GM18907 (cell line): ENCODE data around the gene SPDYE2.
"Not testable (repeated sequence)": the region's sequence is repeated elsewhere in the genome, so short reads cannot be mapped to it uniquely, and the experiment has no call there.

Experiments
- ATAC-seq: cut with Tn5 transposase; IDR thresholded peaks from one replicate; pipeline ENCODE4 v1.9.1; 2021; ENCODE audit warnings: mild to moderate bottlenecking, moderate library complexity; ENCODE audit not compliant: unreplicated experiment

The SPDYE2 gene

GRCh38 chr7:102550808-102551422 is at the start of gene SPDYE2:
SPDYE2 (plus strand) TSS chr7:102551226; CDS start chr7:102553256, 2,030 bp downstream.
- ATAC-seq: not testable (repeated sequence)

DNA sequence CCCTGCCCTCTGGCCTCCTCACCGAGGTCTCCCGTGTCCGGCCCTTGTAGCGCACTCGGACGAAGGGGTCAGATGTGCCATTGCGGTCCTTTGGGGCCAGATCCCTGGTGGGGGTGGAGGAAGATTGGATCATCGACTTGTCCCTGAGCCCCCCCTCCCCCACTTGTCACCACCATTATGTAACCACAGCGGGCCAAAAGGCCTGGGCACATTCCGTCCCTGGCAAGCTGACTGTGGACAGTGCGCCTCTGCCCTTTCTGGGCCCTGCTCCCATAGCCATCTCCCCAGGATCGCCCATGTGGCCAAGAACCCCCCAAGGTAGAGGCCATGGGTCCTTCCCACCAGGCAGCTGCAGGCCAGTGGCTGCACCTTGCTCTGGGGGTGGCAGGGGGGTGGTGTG is 47.9 kb upstream of the SPDYE2 start:
- not testable (repeated sequence) for ATAC-seq

DNA sequence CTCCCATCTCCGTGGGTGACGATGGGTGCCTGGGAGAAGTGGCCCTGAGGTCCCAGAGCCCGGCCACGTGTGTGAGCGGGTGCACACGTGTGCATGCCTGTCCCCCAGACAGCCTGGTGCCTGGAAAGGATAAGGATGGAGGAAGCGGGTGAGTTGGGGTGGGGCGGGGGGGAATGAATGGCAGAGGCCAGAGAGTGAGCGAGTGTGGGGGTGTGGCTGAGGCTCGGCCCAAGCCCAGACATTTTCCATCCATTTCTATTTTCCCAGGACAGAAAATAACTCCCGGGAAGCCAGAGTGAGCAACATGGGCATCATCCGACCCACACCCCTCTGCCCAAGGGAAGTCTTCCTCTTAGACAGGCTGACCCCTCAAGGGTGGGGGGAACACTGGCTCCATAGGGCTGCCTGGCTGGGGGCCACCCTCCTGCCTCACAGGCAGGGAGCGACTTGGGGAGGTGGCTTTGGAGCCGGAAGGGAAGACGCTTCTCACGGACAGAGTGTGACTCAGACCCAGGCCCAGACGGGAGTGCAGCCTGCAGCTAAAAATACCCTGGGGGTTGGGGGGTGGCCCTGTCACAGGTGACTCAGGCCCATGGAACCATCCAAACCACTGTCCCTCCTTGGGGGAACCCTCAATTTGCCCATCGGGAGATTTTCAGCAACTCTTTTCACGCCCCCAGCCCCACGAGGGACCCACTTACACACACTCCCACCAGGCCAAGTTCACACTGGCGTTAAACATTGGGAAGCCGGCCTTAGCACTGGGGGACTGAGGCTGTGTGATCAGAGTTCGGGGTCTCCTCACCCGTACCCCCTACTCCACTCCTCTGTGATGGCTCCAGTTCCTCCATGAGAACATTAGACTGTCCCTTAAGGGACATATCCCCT is 45.5 kb upstream of the SPDYE2 start:
- not testable (repeated sequence) for ATAC-seq

GRCh38 chr7:102507410-102508088 is 43.5 kb upstream of the SPDYE2 start:
- not testable (repeated sequence) for ATAC-seq

DNA sequence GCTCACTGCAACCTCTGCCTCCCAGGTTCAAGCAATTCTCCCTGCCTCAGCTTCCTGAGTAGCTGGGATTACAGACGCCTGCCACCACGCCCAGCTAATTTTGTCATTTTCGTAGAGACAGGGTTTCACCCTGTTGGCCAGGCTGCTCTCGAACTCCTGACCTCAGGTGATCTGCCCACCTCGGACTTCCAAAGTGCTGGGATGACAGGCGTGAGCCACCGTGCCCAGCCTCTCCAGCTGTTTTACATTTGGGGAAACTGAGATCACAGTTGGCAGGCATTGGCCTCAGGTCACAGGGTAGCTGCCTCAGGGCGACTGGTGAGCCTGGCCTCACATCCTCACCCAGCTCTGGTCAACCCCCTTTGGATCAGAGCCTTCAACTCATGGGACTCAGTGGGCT is 40.5 kb upstream of the SPDYE2 start:
- not testable (repeated sequence) for ATAC-seq

DNA sequence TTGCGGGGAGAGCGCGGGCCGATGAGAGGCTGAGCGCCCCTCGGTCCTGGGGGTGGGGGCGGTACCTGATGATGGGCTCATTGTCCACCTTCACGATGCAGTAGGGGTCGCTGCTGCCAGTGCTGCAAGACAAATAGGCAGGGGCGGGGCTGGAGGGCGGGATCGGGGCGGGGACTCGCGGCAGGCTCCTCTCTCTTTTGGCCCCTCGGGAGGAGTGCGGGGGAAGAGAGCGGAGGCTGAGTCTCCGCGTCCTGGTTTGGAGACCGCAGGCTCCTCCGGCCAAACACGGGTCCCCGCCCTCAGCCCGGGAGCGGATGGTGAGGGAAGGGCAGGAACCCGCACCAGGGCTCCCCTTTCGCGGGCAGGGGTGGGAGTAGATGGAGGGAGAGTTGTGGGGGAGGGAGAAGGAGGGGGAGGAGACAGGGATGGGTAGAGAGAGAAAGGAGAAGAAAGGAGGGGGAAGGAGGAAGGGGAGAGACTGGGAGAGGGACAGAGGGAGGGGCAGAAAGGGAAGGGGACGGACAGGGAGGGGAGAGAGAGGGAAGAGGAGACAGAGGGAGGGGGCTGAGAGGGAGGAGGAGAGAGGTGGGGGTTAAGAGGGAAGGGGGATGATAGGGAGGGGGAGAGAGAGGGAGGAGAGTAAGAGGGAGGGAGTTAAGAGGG is 39.0 kb upstream of the SPDYE2 start:
- peak; percentile 34 for ATAC-seq

DNA sequence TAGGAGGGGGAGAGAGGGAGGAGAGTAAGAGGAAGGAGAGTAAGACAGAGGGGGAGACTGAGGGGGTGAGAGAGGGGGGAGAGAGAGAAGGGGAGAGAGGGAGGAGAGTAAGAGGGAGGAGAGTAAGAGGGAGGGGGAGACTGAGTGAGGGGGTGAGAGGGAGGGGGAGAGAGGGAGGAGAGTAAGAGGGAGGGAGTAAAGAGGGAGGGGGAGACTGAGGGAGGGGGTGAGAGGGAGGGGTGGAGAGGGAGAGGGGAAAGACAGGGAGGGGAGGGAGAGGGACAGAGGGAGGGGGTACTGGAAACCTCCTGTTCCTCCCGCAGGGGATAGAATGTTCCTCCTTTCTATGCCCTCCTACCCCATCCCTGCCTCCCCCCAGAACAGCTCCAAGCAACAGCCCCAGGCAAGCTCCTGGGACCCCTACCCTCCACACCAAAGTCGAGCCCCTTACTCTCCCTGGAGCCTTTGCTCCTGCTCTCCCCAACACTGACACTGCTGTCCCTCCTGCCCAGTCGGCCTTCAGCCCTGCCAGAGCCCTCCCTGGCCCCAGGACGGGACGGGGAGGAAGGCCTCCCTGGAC is 38.3 kb upstream of the SPDYE2 start:
- not testable (repeated sequence) for ATAC-seq

DNA sequence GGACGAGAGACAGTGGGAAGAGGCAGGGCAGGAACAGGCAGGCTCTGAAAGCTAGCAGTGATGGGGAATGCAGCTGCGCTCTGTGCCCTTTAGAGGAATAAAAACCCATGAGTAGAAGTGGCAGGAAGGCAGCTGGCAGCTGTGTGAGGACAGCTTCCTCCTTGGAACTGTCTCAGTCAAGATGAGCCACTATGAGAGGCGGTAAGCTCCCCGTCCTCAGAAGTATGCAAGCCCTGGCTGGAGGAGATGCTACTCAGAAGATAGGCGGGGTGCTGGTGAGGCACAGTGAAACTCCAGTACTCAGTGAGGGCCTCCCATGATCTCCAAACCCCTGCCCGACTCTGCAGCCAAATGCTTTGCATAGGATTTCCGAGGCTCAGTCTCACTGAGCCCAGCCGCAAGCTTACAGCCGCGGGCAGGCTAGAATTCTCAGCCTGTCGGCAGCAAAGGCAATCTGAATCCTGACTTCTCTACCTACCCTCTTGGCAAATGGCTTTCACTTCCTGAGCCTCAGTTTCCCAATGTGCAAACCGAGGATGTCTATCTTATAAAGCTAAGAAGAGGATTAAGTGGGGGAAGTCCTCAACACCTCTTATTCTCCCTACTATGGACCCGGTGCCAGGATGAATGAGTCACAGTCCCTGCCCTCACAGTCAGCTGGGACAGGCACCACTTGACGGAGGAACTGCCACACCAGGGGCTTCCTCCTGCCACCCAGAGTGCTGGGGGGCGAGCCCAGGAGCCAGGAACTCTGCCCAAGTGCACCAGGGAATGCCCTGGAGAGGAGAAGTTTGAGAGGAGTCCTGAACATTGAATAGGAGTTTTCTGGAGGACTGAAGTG is 35.9 kb upstream of the SPDYE2 start:
- ATAC-seq: peak; percentile 72

DNA sequence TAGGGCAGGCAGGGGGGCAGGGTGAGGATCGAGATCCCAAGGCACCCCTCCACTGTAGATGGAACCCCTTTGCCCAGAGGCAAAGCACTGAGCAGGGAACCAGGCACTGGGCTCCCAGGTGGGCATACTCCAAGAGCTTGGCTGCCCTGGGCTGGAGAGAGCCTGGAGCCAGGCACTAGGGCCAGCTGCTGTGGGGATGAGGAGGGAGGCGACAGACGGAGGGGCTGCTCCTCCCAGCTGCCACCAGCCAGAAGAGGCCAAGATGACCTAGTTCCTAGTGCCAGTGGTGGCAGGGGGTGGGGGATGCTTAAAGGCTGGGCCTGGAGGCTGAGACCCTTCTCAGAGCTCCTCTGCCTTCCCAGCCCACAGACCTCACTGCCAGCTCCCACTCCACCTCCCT is 35.1 kb upstream of the SPDYE2 start:
- ATAC-seq: peak; percentile 2

DNA sequence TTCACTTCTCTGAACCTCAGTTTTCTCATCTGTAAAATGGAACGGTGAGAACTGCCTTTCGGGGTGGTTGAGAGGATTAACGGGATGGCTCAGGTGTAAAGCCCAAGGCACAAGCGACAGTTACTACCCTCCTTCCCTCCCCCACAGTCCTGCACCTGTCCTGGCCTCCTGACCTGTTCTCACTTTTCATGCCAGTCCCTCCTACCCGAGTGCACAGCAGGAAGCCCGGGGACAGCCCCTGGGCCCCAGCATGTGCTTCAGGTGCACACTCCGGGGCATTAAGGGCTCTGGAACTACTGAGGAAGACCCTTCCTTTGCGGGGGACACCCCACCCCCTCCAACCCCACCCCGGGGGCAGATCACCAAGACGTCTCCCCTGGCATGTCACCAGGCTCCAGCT is 34.1 kb upstream of the SPDYE2 start:
- ATAC-seq: not testable (repeated sequence)

DNA sequence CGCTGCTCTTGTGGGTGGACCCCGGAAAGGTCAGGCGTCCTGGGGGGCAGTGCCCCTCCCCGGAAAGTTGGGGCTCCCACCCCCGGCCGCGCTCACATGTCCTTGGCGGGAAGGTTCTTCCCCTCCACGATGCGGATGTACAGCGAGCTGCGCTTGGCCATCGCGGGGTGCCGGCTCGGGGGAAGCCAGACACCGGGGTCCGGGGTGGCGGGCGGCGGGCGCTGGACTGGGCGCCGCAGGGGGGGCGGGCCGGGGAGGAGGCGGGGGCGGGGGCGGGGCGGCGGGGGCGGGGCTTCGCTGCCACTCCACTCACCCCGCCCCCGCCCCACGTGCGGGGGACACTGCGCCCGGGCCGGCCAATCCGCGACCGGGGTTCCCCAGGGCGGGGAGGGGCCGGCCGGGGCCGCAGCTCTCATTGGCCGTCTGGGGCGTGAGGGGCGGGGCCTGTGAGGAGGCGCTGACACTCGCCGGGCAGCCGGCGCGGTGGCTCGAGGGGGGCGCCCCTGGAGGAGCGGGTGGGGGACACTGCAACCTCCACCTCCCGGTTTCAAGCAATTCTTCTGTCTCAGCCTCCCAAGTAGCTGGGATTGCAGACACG is 33.4 kb upstream of the SPDYE2 start, which contains the start of gene RASA4B:
Gene RASA4B, minus strand, starts transcription at position 228 of the 598 bp plus-strand sequence. Its CDS starts 67 bp downstream, at position 161.
- ATAC-seq: peak; percentile 57

GRCh38 chr7:102520797-102521196 is 30.2 kb upstream of the SPDYE2 start:
- not testable (repeated sequence) for ATAC-seq

DNA sequence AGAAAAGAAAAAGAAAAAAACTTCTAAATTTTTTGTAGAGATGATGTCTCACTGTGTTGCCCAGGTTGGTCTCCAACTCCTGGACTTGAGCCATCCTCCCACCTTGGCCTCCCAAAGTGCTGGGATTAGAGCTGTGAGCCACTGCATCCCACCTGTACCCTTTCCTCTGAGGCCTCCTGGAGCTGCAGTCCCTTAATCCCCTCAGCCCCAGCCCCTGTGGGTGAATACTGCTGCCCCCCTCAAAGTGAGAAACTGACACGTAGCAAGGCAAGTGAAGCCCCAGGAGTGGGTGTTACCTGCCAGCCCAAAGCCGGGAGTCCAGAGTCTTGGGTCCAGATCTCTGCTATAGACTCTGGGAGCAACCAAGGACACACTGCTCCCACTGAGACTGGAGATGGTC is 26.2 kb upstream of the SPDYE2 start:
- ATAC-seq: not testable (repeated sequence)

DNA sequence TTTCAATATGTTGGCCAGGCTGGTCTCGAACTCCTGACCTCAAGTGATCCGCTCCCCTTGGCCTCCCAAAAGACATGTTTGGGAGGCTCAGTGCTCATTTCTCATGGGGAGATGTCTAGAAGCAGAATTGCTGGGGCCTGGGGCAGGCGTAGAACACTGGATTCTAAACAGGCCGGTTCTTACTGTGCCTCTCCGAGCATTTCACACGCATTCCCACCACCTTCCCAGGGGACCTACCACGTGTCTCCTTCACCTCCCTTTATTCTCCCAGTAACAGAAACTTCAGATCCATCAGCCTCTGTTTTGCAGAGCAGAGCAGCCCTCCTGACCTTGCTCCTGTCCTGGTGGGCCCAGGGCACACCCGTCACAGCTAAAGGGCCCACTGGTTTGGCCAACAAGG is 23.8 kb upstream of the SPDYE2 start:
- ATAC-seq: not testable (repeated sequence)

DNA sequence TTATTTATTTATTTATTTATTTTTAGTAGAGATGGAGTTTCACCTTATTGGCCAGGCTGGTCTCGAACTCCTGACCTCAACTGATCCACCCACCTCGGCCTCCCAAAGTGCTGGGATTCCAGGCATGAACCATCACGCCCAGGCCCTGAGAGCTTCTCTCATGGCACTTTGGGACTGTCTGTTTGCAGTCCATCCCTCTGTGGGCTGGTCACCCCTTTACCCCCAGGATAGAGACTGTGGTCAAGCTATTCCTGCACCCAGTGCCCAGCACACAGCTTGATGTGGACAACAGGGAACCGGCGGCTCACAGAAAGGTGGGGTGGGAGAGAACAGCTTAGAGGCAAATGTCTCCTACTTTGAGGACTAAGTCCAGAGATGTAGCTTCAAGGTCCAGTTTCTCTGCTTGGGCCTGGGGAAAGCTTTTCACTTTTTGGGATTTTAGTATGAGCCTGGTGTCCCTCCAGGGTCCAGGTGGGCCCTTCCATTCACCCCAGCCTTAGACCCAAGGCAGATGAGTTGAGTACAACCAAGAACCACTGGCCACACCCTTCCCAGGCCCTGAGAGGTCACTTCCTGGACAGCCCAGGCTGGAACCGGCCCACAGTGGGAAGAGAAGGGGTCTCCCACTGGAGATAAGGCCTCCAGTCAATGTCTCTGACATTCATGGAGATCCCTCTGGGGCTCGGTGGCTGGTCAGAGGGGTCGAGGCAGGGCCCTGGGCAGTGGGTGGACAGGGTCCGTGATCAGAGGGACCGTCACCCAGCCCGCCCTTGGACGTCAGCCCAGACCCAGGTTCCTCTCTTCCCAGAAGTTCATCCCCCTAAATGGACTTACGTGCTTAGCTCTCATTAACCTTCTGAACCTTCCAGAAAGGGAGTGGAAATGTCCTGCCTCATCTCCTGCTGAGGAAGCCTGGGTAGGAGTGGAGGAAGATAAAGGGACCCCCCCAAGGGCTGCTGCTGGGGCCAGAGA is 22.9 kb upstream of the SPDYE2 start:
- ATAC-seq: not testable (repeated sequence)

DNA sequence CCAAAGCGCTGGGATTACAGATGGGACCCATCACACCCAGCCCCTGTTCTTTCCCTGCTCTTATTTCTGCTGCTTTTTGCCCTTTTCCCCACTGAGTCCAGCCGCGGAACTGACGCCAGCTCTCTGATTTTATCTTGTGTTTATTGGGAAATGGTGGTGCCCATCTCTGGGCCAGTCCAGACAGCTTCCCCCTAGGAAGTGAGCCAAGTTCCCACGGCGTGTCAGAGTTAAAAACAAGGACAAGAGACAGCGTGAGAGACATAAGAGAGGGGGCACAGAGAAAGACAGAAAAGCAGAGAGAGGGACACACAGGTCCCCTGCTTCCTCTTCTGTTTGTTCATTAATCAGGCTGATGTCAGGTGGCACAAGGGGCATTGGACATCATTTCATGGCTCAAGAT is 19.4 kb upstream of the SPDYE2 start:
- ATAC-seq: not testable (repeated sequence)

DNA sequence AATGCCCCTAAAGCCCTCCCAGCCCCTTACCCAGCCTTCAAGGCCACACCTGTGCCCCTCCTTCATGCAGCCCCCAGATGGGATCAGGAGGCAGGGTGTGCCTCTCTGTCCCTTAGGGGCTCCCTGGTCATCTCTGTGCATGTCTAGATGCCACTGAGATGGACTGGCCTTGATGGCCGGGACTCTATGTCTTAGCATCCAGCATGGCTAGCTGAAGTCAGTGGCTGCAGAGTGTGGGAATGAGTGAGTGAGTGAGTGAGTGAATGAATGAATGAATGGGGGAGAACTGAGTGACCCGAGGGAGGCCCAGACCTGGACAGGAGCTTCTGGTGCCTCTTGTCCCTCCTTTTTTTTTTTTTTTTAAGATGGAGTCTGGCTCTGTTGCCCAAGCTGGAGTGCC is 18.9 kb upstream of the SPDYE2 start:
- ATAC-seq: not testable (repeated sequence)

DNA sequence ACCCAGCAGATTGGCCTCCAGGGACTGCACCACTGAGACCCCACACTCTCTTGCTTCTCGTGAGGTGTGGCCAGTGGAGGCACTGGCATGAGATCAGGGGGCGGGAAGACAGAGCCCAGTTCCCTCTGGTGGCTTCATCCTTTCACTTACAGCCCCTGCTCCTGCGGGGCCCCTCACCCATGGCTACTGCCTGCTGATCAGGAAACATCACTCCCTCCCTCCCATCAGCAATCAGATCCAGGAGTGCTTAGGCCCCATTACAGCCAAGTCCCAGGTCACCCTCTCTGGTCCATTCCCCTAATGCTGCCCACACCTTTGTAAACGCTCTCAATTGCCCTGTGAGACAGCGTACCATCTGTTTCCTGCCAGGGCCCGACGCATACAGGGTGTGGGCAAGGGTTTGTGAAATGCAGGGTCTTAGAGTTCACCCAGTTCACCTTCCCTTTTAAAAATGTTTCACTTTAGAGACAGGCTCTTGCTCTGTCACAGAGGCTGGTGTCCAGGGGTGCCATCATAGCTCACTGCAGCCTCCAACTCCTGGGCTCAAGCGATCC is 15.9 kb upstream of the SPDYE2 start:
- not testable (repeated sequence) for ATAC-seq
